HG02870 (cell line): ENCODE results near the gene EXD3.

Source experiments
- ATAC-seq: cut with Tn5 transposase; IDR thresholded peaks from one replicate; pipeline ENCODE4 v1.9.1; 2021; ENCODE audit warnings: mild to moderate bottlenecking, moderate library complexity; ENCODE audit not compliant: unreplicated experiment

EXD3 gene

GRCh38 chr9:137319739-137320551, 103.0 kb downstream of the EXD3 start:
- no peak for ATAC-seq

GRCh38 chr9:137319011-137319738, 103.8 kb downstream of the EXD3 start:
- ATAC-seq, result no peak

GRCh38 chr9:137318602-137319001, 104.4 kb downstream of the EXD3 start:
- no peak for ATAC-seq

GRCh38 chr9:137317718-137318511, 105.0 kb downstream of the EXD3 start:
- no peak for ATAC-seq

- no peak for ATAC-seq
Measured at GRCh38 chr9:137317021-137317717, 105.8 kb downstream of the EXD3 start.

- ATAC-seq, result no peak
Measured at GRCh38 chr9:137316012-137316981, 106.7 kb downstream of the EXD3 start.

- ATAC-seq, result no peak
Measured at GRCh38 chr9:137315581-137316011, 107.4 kb downstream of the EXD3 start.

GRCh38 chr9:137314561-137315560, 108.1 kb downstream of the EXD3 start:
- ATAC-seq, result no peak

GRCh38 chr9:137313956-137314560, 108.9 kb downstream of the EXD3 start:
- ATAC-seq, result no peak

- ATAC-seq, result no peak
Measured at GRCh38 chr9:137313326-137313936, 109.5 kb downstream of the EXD3 start.

- ATAC-seq, result no peak
Measured at GRCh38 chr9:137312852-137313325, 110.1 kb downstream of the EXD3 start.

- no peak for ATAC-seq
Measured at GRCh38 chr9:137311986-137312851, 110.7 kb downstream of the EXD3 start.

GRCh38 chr9:137311171-137311985, 111.6 kb downstream of the EXD3 start:
- ATAC-seq, result no peak

GRCh38 chr9:137310189-137311052, 112.5 kb downstream of the EXD3 start:
- ATAC-seq, result no peak
